Stimulated activated CD4-positive, alpha-beta T cell treated with anti-CD3 and anti-CD28 coated beads, Interleukin-4, amount 100 ng/mL, for 48 hours (primary cell): ENCODE results near the gene TENT4B.

Source experiments
- DNase-seq, 2 donors: peaks; one replicate each; pipeline ENCODE4 v3.0.0-alpha.2; 2020; ENCODE audit warnings: low read depth in 2 of 2

Gene TENT4B

DNA sequence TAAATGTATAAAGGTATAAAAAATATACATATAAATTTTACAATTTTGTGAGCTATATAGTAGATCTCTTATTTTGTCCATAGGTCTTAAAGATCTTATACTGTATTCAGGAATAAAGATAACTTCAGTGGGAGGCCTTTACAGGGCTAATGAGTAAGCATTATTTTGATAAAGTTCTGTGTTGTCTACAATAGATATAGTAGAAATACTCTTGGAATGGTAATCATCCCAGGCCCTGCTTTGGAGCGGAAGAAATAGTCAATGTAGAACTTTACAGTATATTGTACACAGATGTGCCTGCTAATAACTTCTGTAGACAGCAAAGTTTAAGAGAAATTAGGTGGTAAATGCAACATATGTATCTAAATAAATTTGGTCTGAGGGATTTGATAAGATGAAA is 42.6 kb downstream of the TENT4B start:
- DNase-seq, result no peak

DNA sequence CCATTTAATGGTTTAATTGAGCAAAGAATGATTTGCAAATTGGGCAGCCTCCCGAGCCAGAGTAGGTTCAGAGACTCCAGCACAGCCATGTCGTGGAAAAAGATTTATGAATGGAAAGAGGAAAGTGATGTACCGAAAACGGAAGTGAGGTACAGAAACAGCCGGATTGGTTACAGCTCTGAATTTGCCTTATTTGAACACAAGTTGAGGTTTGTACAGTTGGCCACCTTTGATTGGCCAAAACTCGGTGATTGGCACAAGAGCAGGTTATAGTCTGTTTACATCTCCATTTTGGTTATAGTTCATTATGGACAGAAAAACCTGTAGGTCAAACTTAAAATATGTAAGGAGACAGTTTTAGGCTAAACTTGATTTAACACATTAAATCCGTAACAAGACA is 44.5 kb downstream of the TENT4B start:
- DNase-seq, result no peak

GRCh38 chr16:50198802-50199403 is 45.8 kb downstream of the TENT4B start:
- no peak for DNase-seq

DNA sequence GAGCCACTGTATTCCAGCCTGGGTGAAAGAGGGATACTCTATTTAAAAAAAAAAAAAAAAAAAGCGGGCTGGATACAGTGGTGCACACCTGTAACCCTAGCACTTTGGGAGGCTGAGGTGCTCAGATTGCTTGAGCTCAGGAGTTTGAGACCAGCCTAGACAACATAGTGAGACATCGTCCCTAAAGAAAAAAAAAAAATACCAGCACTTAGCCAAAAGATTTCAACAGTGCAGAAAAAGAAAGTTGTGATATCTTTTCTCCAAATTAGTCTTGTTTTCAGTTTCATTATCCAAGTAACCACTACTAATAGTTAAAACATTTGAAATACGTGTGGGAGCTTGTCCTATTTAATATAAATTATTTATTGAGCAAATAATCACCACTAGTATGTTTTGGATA is 48.7 kb downstream of the TENT4B start:
- no peak for DNase-seq

DNA sequence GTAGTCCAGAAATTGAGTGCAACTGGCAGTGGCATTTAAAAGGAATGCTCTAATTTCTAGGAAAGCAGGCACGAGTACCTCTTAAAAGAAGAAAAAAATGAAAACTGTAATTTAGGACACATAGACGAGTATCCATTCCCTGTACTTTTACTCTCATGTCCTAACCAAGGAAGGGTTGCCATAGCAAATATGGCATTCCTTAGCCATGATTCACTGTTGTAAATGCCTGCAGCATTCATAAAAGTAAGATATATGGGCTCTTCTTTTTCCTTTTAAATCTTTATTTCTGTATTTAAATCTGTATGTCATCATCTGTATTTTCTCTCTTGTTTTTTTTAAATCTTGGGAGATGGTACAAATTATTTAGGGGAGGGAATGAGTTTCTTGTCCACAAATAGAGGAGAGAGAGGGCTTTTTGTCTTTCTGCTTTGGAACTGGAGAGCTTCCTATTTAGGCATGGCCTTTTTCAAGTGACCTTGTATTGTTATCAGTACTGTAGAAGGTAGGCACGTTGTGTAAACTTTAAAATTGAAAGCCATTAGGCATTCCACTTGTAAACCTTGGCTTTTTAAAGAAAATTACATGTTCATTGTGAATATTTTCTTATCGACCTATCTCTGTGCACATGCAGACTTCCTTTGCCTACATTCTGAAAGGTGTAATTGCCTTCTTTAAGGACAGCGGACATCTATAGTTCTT is 50.0 kb downstream of the TENT4B start:
- DNase-seq, result no peak

DNA sequence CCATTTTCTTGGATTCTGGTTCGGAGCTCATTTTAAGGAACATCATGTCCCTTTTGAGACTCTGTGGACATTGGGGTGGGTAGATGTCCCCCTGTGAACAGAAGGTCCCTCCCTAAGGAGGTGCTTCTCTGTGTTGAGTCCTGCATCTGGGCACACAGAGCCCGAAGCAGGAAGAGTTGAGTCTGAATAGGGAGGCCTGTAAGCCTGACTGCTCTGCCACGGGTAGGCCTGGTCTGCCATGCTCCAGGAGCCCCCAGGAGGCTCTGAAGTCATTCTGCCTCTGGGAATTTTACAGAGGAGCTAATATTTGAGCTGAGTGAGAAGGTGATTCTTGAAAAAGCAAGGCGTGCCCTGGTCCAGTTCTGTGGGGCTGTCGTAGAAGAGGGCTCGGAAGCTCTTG is 50.6 kb downstream of the TENT4B start:
- no peak for DNase-seq

- DNase-seq, result no peak
Measured at GRCh38 chr16:50204453-50205108, 51.5 kb downstream of the TENT4B start.

DNA sequence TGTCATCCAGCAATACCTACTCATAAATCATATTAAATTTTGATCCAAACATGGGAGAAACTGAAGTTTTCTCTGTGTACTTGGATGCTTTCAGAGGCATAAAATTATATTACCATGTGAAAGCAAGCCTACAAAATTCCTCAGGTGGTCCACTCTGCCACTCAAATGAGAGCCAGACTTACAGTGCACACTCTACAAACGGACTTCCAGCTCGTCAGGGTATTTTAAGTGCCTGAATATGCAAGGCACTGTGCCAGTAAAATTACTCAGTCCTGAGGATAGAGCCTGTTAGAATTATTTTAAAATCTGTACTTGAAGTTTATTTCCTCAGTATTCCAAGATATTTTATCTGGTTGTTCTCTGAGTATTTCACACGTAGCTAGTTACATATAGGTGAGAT is 54.5 kb downstream of the TENT4B start:
- no peak for DNase-seq

DNA sequence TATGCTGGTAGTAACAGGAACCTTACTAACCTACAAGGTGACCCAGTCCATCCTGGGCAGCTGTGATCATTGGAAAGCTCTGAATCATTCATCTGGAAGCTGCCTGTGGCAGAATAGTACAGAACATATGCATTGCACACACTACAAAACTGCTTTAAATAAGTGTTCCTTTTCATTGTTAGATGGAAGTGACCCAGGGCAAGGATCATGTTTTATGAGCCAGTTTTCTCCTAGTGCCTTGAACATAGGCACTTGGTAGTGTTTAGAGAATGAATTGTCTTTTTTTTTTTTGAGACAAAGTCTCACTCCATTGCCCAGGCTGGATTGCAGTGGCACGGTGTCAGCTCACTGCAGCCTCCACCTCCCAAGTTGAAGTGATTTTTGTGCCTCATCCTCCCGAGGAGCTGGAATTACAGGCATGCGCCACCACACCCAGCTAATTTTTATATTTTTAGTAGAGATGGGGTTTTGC is 55.4 kb downstream of the TENT4B start:
- no peak for DNase-seq

- no peak for DNase-seq
Measured at GRCh38 chr16:50209546-50210265, 56.6 kb downstream of the TENT4B start.

DNA sequence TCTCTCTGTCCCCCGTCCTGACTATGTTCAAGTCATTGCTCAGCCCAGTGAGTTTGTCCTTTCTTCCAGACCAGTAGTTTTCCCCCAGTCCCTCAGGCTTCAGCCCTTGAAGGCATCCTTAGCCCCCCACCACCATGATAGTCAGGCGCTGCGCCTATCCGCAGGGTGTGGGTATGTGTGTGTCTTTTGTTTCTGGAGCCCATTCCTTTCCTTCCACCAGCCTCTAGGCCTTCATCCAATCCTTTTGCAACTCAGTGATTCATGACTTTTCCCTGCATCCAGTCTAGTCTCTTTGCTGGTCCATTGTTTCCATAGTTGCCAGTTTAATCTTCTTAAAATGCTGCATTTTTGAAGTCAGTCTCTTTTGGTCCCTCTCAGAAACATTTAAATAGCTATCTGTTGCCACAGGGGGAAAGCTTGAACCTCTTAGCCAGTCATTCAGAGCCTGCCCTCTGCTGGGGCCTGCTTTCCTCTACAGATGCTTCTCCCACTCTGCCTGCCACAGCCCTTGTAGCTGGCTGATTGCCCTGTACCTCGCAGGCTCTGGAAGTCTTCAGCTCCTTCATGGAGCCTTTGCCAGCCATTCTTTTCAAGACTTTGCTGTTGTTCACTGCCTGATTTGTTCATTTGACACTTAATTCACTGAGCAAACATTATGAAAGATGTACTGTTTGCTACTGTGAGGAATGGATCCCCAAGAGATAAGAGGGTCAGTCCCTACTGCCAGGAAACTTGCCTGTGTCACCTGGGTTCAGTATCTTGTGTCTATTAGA is 57.3 kb downstream of the TENT4B start:
- DNase-seq, result peak; percentile 35 to 37

DNA sequence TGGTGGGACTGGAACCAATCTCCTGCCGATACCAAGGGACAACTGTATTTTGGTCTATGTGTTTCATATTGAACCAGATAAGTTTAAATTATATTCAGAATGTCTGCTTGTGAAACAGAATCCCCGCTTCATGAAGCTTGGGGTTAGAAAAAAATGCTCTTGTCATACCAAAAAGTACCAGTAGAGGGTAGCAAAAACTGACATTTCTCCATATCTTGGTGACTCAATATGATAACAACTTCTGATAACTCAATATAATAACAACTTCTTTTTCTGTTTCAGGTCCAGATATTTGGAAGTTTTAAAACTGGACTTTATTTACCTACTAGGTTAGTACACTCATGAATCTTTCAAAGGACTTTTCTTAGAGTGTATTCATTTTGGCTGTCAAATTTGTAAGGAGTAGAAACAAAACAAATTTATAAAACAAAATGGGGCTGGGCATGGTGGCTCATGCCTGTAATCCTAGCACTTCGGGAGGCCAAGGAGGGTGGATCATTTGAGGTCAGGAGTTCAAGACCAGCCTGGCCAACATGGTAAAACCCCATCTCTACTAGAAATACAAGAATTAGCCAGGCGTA is 60.9 kb downstream of the TENT4B start:
- no peak for DNase-seq

DNA sequence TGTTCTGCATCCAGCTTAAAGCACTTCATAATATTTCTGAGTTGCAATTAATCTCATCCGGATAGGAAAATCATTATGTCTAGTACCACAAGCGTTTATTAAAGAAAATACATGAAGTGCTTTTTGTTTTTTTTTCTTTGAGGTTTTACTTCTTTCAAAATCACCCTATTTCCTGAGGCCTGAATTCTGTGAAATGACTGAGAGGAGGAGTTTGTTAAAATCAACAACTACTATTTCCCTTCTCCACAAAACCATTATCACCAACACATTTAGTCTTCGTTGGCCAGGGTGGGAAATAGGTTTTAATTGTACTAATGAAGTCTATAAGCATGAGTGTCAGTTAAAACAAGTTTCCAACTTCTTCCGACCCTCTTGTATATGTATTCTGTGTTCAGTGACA is 62.6 kb downstream of the TENT4B start:
- DNase-seq, result no peak

DNA sequence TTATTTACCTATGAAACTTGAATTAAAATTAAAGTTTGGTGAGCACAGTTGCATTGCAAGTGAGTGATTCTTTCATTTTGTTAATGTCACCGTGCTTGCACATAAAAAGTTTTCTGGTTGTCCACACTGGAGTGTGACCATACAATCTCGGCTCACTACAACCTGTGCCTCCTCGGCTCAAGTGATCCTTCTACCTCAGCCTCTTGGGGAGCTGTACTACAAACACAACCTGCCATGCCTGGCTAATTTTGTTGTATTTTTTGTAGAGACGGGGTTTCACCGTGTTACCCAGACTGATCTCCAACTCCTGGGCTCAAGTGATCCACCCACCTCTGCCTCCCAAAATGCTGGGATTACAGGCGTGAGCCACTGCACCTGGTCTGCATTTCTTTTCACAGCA is 63.1 kb downstream of the TENT4B start:
- no peak for DNase-seq

DNA sequence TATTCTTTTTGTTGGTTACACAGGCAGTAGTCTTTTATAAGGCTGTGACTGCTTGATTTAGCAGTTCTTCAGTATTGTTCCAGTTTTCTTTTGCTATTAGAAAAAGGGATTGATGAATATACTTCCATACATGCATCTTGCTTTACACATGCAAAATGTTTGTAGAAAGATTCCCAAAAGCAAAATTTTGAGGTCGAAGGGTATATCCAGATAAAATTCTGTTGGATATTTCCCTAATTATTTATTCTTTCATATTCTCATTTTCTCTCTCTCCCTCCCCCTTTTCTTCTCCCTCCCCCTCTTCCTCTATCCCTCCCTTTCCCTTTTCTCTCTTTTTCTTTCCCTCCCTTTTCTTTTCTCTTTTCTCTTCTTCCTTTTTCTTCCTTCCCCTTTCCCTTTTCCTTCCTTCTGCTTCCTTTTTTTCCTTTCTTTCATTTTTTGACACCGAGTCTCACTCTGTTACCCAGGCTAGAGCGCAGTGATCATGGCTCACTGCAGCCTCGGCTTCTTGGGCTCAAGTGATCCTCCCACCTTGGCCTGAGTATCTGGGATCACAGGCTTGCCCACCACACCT is 66.4 kb downstream of the TENT4B start:
- DNase-seq, result no peak

- no peak for DNase-seq
Measured at GRCh38 chr16:50224286-50224685, 71.2 kb downstream of the TENT4B start.

- no peak for DNase-seq
Measured at GRCh38 chr16:50227120-50227519, 74.0 kb downstream of the TENT4B start.

DNA sequence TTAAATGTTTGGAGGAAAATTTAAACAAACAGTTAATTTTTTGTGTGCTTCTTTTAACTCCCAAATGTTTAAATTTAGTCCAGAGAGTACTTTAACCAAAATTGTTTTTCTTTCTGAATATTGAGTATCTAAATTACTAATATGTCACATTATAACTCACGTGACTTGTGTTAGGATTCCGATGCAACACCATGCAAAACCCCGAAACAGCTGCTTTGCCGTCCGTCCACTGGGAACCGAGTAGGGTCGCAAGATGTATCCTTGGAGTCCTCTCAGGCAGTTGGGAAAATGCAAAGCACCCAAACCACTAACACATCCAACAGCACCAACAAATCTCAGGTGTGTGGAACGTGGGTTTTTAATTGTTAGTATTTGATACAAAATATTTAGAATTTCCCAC is 74.6 kb downstream of the TENT4B start:
- DNase-seq, result no peak

DNA sequence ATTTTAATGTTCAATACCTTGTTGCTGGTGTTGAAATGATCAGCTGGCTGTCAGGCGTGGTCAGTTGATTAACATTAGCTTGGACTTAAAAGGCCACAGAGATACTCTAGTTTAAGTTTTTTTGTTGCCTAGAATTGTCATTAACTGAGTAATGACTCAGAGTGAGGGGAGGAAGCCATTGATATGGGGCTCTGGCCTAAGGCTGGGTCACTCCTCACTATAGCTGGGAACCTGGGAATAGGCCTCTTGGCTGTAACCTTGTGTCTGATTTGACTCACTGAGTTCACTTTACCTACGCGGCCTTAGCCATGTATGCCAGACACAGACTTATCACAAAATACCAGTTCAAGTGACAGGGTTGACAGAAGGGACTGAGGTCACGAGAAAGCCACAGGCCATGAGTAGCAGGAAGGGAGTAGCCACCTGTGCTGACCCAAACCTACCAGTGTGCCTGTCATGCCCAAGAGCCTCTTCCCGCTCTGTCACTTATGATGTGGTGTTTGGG is 75.3 kb downstream of the TENT4B start:
- DNase-seq, result no peak

GRCh38 chr16:50229149-50229726 is 76.1 kb downstream of the TENT4B start:
- no peak for DNase-seq
